Stimulated activated CD4-positive, alpha-beta T cell treated with anti-CD3 and anti-CD28 coated beads, Interleukin-2, amount 100 ng/mL, for 48 hours (primary cell): ENCODE results near the gene SEPTIN10.

Experiments
- DNase-seq, 2 donors: peaks; one replicate each; pipeline ENCODE4 v3.0.0-alpha.2; 2020

SEPTIN10 gene

GRCh38 chr2:109521233-109522062 is 92.3 kb downstream of the SEPTIN10 start:
- DNase-seq = no peak

GRCh38 chr2:109519513-109519912 is 94.3 kb downstream of the SEPTIN10 start:
- no peak for DNase-seq

GRCh38 chr2:109517118-109517889 is 96.5 kb downstream of the SEPTIN10 start:
- no peak for DNase-seq

GRCh38 chr2:109516445-109517117 is 97.2 kb downstream of the SEPTIN10 start:
- peak in 1 of 2 donors; percentile 12 for DNase-seq

- DNase-seq = no peak
These were observed 98.9 kb downstream of the SEPTIN10 start for GRCh38 chr2:109514857-109515256.

- DNase-seq = peak in 1 of 2 donors; percentile 7
These were observed 99.8 kb downstream of the SEPTIN10 start for GRCh38 chr2:109513749-109514588.

GRCh38 chr2:109513230-109513629 is 100.5 kb downstream of the SEPTIN10 start:
- DNase-seq = no peak

GRCh38 chr2:109512076-109512475 is 101.7 kb downstream of the SEPTIN10 start:
- no peak for DNase-seq

- no peak for DNase-seq
These were observed 102.6 kb downstream of the SEPTIN10 start for GRCh38 chr2:109511168-109511567.

- DNase-seq = peak; percentile 76 to 77
These were observed 103.4 kb downstream of the SEPTIN10 start for GRCh38 chr2:109510136-109511028.

GRCh38 chr2:109508556-109508955 is 105.2 kb downstream of the SEPTIN10 start:
- no peak for DNase-seq

GRCh38 chr2:109507828-109508227 is 105.9 kb downstream of the SEPTIN10 start:
- DNase-seq = no peak

- DNase-seq = no peak
These were observed 106.5 kb downstream of the SEPTIN10 start for GRCh38 chr2:109507217-109507616.

GRCh38 chr2:109503191-109503590 is 110.6 kb downstream of the SEPTIN10 start:
- DNase-seq = no peak

GRCh38 chr2:109501461-109501860 is 112.3 kb downstream of the SEPTIN10 start:
- DNase-seq = no peak

GRCh38 chr2:109500910-109501309 is 112.9 kb downstream of the SEPTIN10 start:
- DNase-seq = no peak

GRCh38 chr2:109499566-109499965 is 114.2 kb downstream of the SEPTIN10 start:
- no peak for DNase-seq

GRCh38 chr2:109498906-109499305 is 114.9 kb downstream of the SEPTIN10 start:
- DNase-seq = no peak

- no peak for DNase-seq
These were observed 115.6 kb downstream of the SEPTIN10 start for GRCh38 chr2:109497911-109498870.

GRCh38 chr2:109497463-109497862 is 116.3 kb downstream of the SEPTIN10 start:
- no peak for DNase-seq
